GM12864 (cell line): ENCODE data around the gene PHB1.
A peak's percentile ranks its signal among the peaks of the same experiment; 100 is the strongest.

Experiments used
- DNase-seq: peaks from one replicate; pipeline ENCODE4 v3.0.0-alpha.2; 2011; ENCODE audit warnings: low read depth
- H3K4me3 ChIP-seq: 2 replicates; pipeline ENCODE4 v1.5.1; 2011; ENCODE audit warnings: mild to moderate bottlenecking, low read depth, low read length, control low read depth
- CTCF ChIP-seq: IDR thresholded peaks from 2 replicates; pipeline ENCODE4 v1.5.1; 2011; ENCODE audit warnings: low read depth, mild to moderate bottlenecking, moderate library complexity, low read length, control low read depth, inconsistent platforms; ENCODE audit errors: missing control alignments

Gene PHB1

GRCh38 chr17:49364119-49364518 is 50.6 kb downstream of the PHB1 start:
- no peak for TF ChIP-seq CTCF
- DNase-seq: no peak
- H3K4me3 ChIP-seq: no peak overlapping the region

GRCh38 chr17:49363251-49363650 is 51.4 kb downstream of the PHB1 start:
- no peak for DNase-seq
- TF ChIP-seq CTCF: no peak
- H3K4me3 ChIP-seq: no peak overlapping the region

- DNase-seq: no peak
- H3K4me3 ChIP-seq: peak overlapping the region; percentile 92
- TF ChIP-seq CTCF: no peak
Measured at GRCh38 chr17:49362723-49363117, 52.0 kb downstream of the PHB1 start.

- DNase-seq: peak; percentile 74
- peak within 1 kb of the TSS; percentile 92 for H3K4me3 ChIP-seq
Measured at GRCh38 chr17:49361902-49362722, 52.6 kb downstream of the PHB1 start, which contains the start of gene ZNF652. TSS of gene ZNF652 (minus strand) at chr17:49362250. CDS start at chr17:49317725, 44,525 bp downstream.

GRCh38 chr17:49361129-49361901 is 53.4 kb downstream of the PHB1 start:
- peak overlapping the region; percentile 92 for H3K4me3 ChIP-seq
- peak; percentile 52 for DNase-seq
- no peak for TF ChIP-seq CTCF

More at GRCh38 chr17:49361902-49362722, 52.6 kb downstream of the PHB1 start, which contains the start of gene ZNF652:
- TF ChIP-seq CTCF: no peak

GRCh38 chr17:49360796-49361128 is 53.9 kb downstream of the PHB1 start:
- H3K4me3 ChIP-seq: peak overlapping the region; percentile 92
- no peak for DNase-seq
- TF ChIP-seq CTCF: no peak
